Glutamatergic neuron (in vitro differentiated cells): ENCODE measurements around the gene TMC6. TPM values are rescaled to one million over a fixed set of nuclear protein-coding genes. Genes with fewer than 3 reads are reported as not detected.
A peak's percentile ranks its signal among the peaks of the same experiment; 100 is the strongest.

Experiments
- DNase-seq: peaks from one replicate; pipeline ENCODE4 v3.0.0; 2022
- H3K27ac Mint-ChIP-seq: one replicate; pipeline ENCODE4 v1.8.0; 2020; ENCODE audit warnings: mild to moderate bottlenecking, mixed read lengths, inconsistent platforms; ENCODE audit not compliant: unreplicated experiment
- H3K27me3 Mint-ChIP-seq: one replicate; pipeline ENCODE4 v1.8.0; 2020; ENCODE audit warnings: mild to moderate bottlenecking, moderate library complexity, mixed read lengths, inconsistent platforms; ENCODE audit not compliant: unreplicated experiment
- H3K36me3 Mint-ChIP-seq: one replicate; pipeline ENCODE4 v1.8.0; 2020; ENCODE audit warnings: mild to moderate bottlenecking, mixed read lengths, inconsistent platforms; ENCODE audit not compliant: unreplicated experiment
- H3K4me1 Mint-ChIP-seq: one replicate; pipeline ENCODE4 v1.8.0; 2020; ENCODE audit warnings: mild to moderate bottlenecking, low read depth, mixed read lengths, inconsistent platforms; ENCODE audit not compliant: unreplicated experiment
- H3K4me3 Mint-ChIP-seq: one replicate; pipeline ENCODE4 v1.8.0; 2020; ENCODE audit warnings: mild to moderate bottlenecking, mixed read lengths, inconsistent platforms; ENCODE audit not compliant: unreplicated experiment
- H3K9me3 Mint-ChIP-seq: one replicate; pipeline ENCODE4 v1.8.0; 2020; ENCODE audit warnings: mild to moderate bottlenecking, moderate library complexity, mixed read lengths, inconsistent platforms; ENCODE audit not compliant: unreplicated experiment
- total RNA-seq: library from RNA; stranded (reverse); fragmentation: NEBNext Ultra II Directional; extraction: Animal tissue kit (Norgen Biotek cat#: 25700); gene quantifications from one replicate; pipeline ENCODE4 v1.2.1, GENCODE V29; 2021; ENCODE audit not compliant: unreplicated experiment
- TF ChIP-seq, protein P1 (sequence below): fragments of 200-600 bp; sonication (generic); IDR thresholded peaks from one replicate; pipeline ENCODE4 v1.5.0; 2021; ENCODE audit not compliant: partially characterized antibody, unreplicated experiment

The TMC6 gene
- total RNA-seq, 1 donor from 2014 or later, result 1.1 TPM

DNA sequence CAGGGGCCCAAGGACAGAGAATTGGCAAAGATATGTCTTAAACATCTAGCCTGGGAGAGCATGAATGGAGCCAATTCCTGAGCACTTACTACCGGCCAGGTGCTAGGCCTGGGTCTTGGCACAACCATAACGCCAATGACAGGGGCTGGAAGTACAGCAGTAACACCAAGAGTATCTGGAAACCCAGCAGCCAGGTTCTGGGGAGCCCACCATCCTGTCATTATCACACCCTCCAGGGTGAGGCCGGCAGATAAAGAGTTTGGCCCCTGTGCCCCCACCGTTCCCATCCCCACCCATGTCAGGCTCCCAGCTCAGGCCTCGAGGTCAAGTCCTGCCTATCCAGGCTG, 1.5 kb upstream of the TMC6 start:
- no peak for DNase-seq
- no peaks in the 10 kb centered on the region for H3K4me1 Mint-ChIP-seq
- no peak overlapping the region for H3K27ac Mint-ChIP-seq
- TF ChIP-seq, protein P1, sequence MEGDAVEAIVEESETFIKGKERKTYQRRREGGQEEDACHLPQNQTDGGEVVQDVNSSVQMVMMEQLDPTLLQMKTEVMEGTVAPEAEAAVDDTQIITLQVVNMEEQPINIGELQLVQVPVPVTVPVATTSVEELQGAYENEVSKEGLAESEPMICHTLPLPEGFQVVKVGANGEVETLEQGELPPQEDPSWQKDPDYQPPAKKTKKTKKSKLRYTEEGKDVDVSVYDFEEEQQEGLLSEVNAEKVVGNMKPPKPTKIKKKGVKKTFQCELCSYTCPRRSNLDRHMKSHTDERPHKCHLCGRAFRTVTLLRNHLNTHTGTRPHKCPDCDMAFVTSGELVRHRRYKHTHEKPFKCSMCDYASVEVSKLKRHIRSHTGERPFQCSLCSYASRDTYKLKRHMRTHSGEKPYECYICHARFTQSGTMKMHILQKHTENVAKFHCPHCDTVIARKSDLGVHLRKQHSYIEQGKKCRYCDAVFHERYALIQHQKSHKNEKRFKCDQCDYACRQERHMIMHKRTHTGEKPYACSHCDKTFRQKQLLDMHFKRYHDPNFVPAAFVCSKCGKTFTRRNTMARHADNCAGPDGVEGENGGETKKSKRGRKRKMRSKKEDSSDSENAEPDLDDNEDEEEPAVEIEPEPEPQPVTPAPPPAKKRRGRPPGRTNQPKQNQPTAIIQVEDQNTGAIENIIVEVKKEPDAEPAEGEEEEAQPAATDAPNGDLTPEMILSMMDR, result no peak
- H3K36me3 Mint-ChIP-seq, result peaks cover 4% of the 10 kb centered on the region
- H3K27me3 Mint-ChIP-seq, result peaks cover 18% of the 10 kb centered on the region
- no peak overlapping the region for H3K4me3 Mint-ChIP-seq
- peaks cover 1% of the 10 kb centered on the region for H3K9me3 Mint-ChIP-seq

DNA sequence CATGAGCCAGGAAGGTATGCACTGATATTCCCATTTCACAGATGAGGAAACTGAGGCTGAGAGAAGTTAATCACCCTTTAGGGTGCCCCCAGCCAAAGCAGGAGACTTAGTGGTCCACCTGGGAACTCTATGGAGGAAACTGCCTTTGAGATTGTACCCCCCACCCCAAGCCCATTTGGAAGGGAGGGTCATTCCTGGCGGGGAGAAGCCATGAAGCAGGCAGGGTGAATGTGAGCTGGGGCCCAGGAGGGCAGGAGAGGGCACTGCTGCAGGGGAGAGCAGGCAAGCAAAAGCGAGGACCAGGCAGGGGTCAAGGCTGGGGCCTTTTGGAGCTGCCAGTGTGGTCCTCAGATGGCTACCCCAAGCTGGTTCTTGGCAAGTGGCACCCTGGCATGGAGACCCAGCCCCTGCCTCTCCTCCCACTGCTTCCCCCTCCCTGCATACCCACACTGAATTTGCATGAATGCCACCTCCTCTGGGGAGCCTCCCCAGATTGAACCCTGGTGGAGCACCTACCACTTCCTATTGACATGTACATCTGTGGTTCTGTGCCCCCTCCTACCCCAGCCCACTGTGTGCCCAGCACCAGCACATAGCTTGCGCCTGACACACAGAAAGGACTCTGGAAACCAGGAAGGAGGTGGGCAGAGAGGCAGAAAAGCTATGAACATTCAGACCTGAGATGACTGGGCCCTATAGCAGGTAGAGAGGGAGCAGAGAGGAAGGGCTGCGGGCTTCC, 965 bp upstream of the TMC6 start:
- peaks cover 4% of the 10 kb centered on the region for H3K36me3 Mint-ChIP-seq
- peaks cover 1% of the 10 kb centered on the region for H3K9me3 Mint-ChIP-seq
- H3K27ac Mint-ChIP-seq, result no peak overlapping the region
- peaks cover 18% of the 10 kb centered on the region for H3K27me3 Mint-ChIP-seq
- TF ChIP-seq, protein P1, result no peak
- no peaks in the 10 kb centered on the region for H3K4me1 Mint-ChIP-seq
- DNase-seq, result no peak
- H3K4me3 Mint-ChIP-seq, result peak overlapping the region; percentile 89

DNA sequence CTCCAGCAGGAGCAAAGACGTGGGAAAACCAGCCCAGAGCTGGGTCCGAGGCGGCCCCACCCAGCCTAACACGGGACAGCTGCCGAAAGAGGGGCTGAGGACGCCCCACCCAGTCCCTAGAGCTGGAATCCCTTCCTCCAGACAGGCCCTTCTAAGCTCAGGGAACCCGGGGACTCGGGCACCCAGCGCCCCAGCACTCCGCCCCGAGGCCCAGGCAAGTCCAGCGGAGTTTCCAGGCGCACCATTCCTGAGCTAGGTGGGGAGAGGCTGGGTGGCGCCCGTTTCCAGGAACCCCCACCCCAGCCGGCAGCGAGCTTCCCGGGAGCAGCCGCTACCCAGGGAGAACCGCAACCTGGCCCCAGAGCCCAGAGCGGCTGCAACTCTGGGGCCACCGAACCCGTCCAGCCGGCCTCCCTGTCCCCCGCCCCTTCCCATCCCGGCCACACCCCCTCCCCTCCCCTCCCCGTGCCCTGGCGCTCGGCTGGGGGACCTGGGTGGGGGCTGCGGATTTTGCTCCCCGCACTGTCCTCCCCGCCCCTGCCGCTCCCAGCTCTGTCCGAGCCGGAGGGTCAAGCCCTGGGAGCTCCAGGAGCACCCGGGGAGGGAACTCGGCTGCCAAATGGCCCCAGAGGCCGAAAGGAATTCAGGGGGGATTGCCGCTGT, 536 bp downstream of the TMC6 start:
- no peak overlapping the region for H3K4me3 Mint-ChIP-seq
- TF ChIP-seq, protein P1, result no peak
- peaks cover 14% of the 10 kb centered on the region for H3K27me3 Mint-ChIP-seq
- DNase-seq, result no peak
- H3K36me3 Mint-ChIP-seq, result no peaks in the 10 kb centered on the region
- no peak overlapping the region for H3K27ac Mint-ChIP-seq
- H3K4me1 Mint-ChIP-seq, result no peaks in the 10 kb centered on the region
- H3K9me3 Mint-ChIP-seq, result peaks cover 4% of the 10 kb centered on the region

DNA sequence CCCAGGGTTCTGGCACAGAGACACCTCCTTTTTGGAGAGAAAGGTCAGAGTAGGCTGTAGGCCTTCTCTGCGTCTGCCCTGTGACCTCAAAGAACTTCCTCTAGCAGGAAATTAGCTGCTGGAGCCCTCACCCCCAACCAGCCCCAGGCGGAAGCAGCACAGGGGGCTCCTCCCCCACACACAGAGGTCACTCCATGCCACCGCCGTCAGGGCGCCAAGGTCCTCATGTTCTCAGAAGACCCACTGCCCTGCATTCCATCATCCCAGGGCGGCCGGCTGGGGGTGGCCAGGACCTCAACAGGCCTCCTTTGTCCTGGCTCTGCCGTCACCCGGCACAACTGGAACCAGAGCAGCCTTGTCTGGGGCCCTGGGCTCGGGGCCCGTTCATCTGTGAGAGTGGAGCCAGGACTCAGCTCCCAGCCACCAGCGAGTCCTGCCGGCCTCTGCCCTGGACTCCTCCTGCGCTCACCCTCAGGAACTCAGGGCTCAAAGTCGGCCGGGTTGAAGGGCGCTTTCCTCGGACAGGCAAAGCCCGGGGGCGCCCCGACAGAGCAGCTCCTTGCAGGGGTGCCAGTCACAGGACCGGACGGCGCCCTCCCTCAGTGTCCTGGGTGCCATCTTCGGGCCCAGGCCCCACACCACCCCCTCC, 1.2 kb downstream of the TMC6 start:
- Mint-ChIP-seq H3K27ac (no peak overlapping the region), H3K36me3 (no peaks in the 10 kb centered on the region), H3K9me3 (peaks cover 4% of the 10 kb centered on the region), H3K27me3 (peaks cover 14% of the 10 kb centered on the region), H3K4me1 (no peaks in the 10 kb centered on the region), H3K4me3 (no peak overlapping the region)
- DNase-seq, result no peak
- TF ChIP-seq, protein P1, result no peak

DNA sequence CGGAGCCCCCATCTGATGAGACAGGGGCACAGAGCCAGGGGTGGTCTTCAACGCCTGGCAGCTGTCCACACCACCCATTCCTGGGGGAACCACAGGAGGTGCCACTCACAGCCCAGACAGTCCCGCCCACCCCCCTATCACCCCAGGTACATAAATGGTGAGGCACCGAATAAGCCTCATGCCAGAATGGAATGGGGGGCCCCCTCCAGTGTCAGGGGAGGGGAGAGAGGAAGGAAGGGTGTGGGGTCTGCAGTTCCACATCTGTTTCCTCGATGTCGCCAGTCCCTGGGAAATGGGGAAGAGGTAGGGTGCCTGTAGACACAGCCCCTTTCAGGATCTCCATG, 1.7 kb downstream of the TMC6 start:
- Mint-ChIP-seq H3K27me3 (peaks cover 15% of the 10 kb centered on the region), H3K9me3 (peaks cover 4% of the 10 kb centered on the region), H3K4me3 (no peak overlapping the region), H3K27ac (no peak overlapping the region), H3K4me1 (no peaks in the 10 kb centered on the region), H3K36me3 (no peaks in the 10 kb centered on the region)
- TF ChIP-seq, protein P1, result no peak
- DNase-seq, result no peak
